ENCODE data around the gene CDH22.
A peak's percentile ranks its signal among the peaks of the same experiment; 100 is the strongest.

CDH22 gene

GRCh38 chr20:46188866-46189541 is 119.3 kb downstream of the CDH22 start:
- no peak for DNase-seq

GRCh38 chr20:46186210-46186609 is 122.1 kb downstream of the CDH22 start:
- no peak for DNase-seq

GRCh38 chr20:46185353-46185752 is 122.9 kb downstream of the CDH22 start:
- DNase-seq = no peak

GRCh38 chr20:46183768-46184167 is 124.5 kb downstream of the CDH22 start:
- no peak for DNase-seq

GRCh38 chr20:46182276-46183200 is 125.8 kb downstream of the CDH22 start:
- no peak for DNase-seq

GRCh38 chr20:46179862-46180261 is 128.4 kb downstream of the CDH22 start:
- no peak for DNase-seq

- no peak for DNase-seq
Observed at GRCh38 chr20:46178891-46179290, 129.4 kb downstream of the CDH22 start.

- no peak for DNase-seq
Observed at GRCh38 chr20:46177768-46178167, 130.5 kb downstream of the CDH22 start.

- DNase-seq = no peak
Observed at GRCh38 chr20:46176739-46177378, 131.4 kb downstream of the CDH22 start.

GRCh38 chr20:46175127-46175494 is 133.2 kb downstream of the CDH22 start:
- no peak for DNase-seq

GRCh38 chr20:46174469-46175126 is 133.7 kb downstream of the CDH22 start:
- DNase-seq = peak; percentile 55 to 78

GRCh38 chr20:46173652-46174468 is 134.4 kb downstream of the CDH22 start:
- DNase-seq = no peak

GRCh38 chr20:46172961-46173536 is 135.2 kb downstream of the CDH22 start:
- no peak for DNase-seq

- DNase-seq = no peak
Observed at GRCh38 chr20:46172455-46172854, 135.8 kb downstream of the CDH22 start.

- peak in 1 of 2 donors; percentile 3 for DNase-seq
Observed at GRCh38 chr20:46171909-46172308, 136.4 kb downstream of the CDH22 start.

- DNase-seq = no peak
Observed at GRCh38 chr20:46171476-46171875, 136.8 kb downstream of the CDH22 start.

- no peak for DNase-seq
Observed at GRCh38 chr20:46169245-46170171, 138.8 kb downstream of the CDH22 start.

GRCh38 chr20:46168438-46168837 is 139.9 kb downstream of the CDH22 start:
- no peak for DNase-seq

GRCh38 chr20:46167080-46167479 is 141.2 kb downstream of the CDH22 start:
- no peak for DNase-seq

- DNase-seq = no peak
Observed at GRCh38 chr20:46164254-46164653, 144.0 kb downstream of the CDH22 start.

GRCh38 chr20:46161921-46162320 is 146.4 kb downstream of the CDH22 start:
- no peak for DNase-seq

All from inflammatory macrophage treated with lipopolysaccharide for 1 hour (primary cell).